GM12878 (cell line): ENCODE data around the gene BCOR.

Experiments used
- CHD4 ChIP-seq: fragments of 200-600 bp; sonication (generic); IDR thresholded peaks from 2 replicates; pipeline ENCODE4 v1.6.1; 2016; ENCODE audit warnings: mild to moderate bottlenecking
- CTCF ChIP-seq, 3 experiments: IDR thresholded peaks in 2 of 3; conservative IDR thresholded peaks in 1 of 3; 2 replicates each; pipeline ENCODE4 v1.5.1; 2011; ENCODE audit warnings: low read depth in 3 of 3, low read length in 3 of 3, mild to moderate bottlenecking in 3 of 3, control low read depth in 2 of 3, moderate library complexity in 2 of 3, inconsistent platforms in 1 of 3, mixed read lengths in 1 of 3; ENCODE audit not compliant: control insufficient read depth in 2 of 3, insufficient read depth in 1 of 3; ENCODE audit errors: extremely low read depth in 1 of 3
- EZH2 ChIP-seq: IDR thresholded peaks from 2 replicates; pipeline ENCODE4 v1.6.1; 2012; ENCODE audit warnings: low read depth, mild to moderate bottlenecking, control low read depth, inconsistent platforms, low read length, borderline replicate concordance; ENCODE audit not compliant: control insufficient read depth
- MEF2B ChIP-seq: fragments of 450-650 bp; IDR thresholded peaks from 2 replicates; pipeline ENCODE4 v1.6.1; 2018; ENCODE audit warnings: mild to moderate bottlenecking, moderate library complexity; ENCODE audit not compliant: partially characterized antibody, poor library complexity, severe bottlenecking
- PBX3 ChIP-seq: IDR thresholded peaks from 2 replicates; pipeline ENCODE4 v1.6.1; 2011; ENCODE audit warnings: mild to moderate bottlenecking, low read depth, low read length, moderate library complexity; ENCODE audit not compliant: insufficient replicate concordance
- POLR2AphosphoS5 ChIP-seq: IDR thresholded peaks from 2 replicates; pipeline ENCODE4 v1.6.1; 2011; ENCODE audit warnings: mild to moderate bottlenecking, low read length, inconsistent platforms
- RAD21 ChIP-seq: IDR thresholded peaks from 2 replicates; pipeline ENCODE4 v1.6.1; 2011; ENCODE audit warnings: mild to moderate bottlenecking, low read depth, low read length, moderate library complexity; ENCODE audit not compliant: insufficient read depth
- RAD51 ChIP-seq: fragments of 450-650 bp; IDR thresholded peaks from 2 replicates; pipeline ENCODE4 v1.6.1; 2016; ENCODE audit warnings: moderate library complexity, mild to moderate bottlenecking, inconsistent platforms
- RCOR1 ChIP-seq: conservative IDR thresholded peaks from 2 replicates; pipeline ENCODE4 v1.6.1; 2012; ENCODE audit warnings: low read depth, low read length, improper control_type of control experiment
- YY1 ChIP-seq: IDR thresholded peaks from 2 replicates; pipeline ENCODE4 v1.6.1; 2011; ENCODE audit warnings: low read depth, mild to moderate bottlenecking, low read length

GRCh38 chrX:40109288-40110008, 11.7 kb upstream of the BCOR start:
- TF ChIP-seq CTCF (IDR thresholded peaks at IDR 0.05 in 2 of 3, conservative IDR thresholded peaks at IDR 0.05 in 1 of 3; ENCODE audit: control insufficient read depth in 2 of 3, extremely low read depth in 1 of 3, insufficient read depth in 1 of 3, low read depth in 3 of 3, low read length in 3 of 3) (no peak), RAD51 (no peak), CHD4 (no peak), MEF2B (no peak), RCOR1 (no peak), POLR2AphosphoS5 (no peak), PBX3 (no peak), RAD21 (no peak), EZH2 (no peak), YY1 (no peak)
